Mucosa of rectum (tissue), 2 donors: ENCODE results near the gene ING5.

Source experiments
- H3K27ac ChIP-seq, 2 donors: one replicate each; pipeline ENCODE4 v1.7.0; 2013; ENCODE audit warnings: inconsistent platforms in 2 of 2, low read depth in 2 of 2, low read length in 2 of 2
- H3K27me3 ChIP-seq, 2 donors: one replicate each; pipeline ENCODE4 v1.7.0; 2013; ENCODE audit warnings: low read length in 2 of 2; ENCODE audit not compliant: control insufficient read depth in 2 of 2, insufficient read depth in 2 of 2
- H3K36me3 ChIP-seq, 2 donors: one replicate each; pipeline ENCODE4 v1.7.0; 2013; ENCODE audit warnings: low read length in 2 of 2; ENCODE audit not compliant: control insufficient read depth in 2 of 2, insufficient read depth in 2 of 2
- H3K4me1 ChIP-seq, 2 donors: one replicate each; pipeline ENCODE4 v1.7.0; 2013; ENCODE audit warnings: low read length in 2 of 2, mild to moderate bottlenecking in 1 of 2; ENCODE audit not compliant: control insufficient read depth in 2 of 2, insufficient read depth in 2 of 2
- H3K4me3 ChIP-seq, 2 donors: one replicate each; pipeline ENCODE4 v1.7.0; 2013; ENCODE audit warnings: low read length in 2 of 2
- H3K9ac ChIP-seq, 2 donors: one replicate each; pipeline ENCODE4 v1.7.0; 2013; ENCODE audit warnings: low read length in 2 of 2, low read depth in 1 of 2, mild to moderate bottlenecking in 1 of 2
- H3K9me3 ChIP-seq, 2 donors: one replicate each; pipeline ENCODE4 v1.7.0; 2013; ENCODE audit warnings: low read length in 2 of 2; ENCODE audit not compliant: control insufficient read depth in 2 of 2
- donor health status: healthy.
- donor health status: Normal muscosa, but diverticular disease.

The ING5 gene

DNA sequence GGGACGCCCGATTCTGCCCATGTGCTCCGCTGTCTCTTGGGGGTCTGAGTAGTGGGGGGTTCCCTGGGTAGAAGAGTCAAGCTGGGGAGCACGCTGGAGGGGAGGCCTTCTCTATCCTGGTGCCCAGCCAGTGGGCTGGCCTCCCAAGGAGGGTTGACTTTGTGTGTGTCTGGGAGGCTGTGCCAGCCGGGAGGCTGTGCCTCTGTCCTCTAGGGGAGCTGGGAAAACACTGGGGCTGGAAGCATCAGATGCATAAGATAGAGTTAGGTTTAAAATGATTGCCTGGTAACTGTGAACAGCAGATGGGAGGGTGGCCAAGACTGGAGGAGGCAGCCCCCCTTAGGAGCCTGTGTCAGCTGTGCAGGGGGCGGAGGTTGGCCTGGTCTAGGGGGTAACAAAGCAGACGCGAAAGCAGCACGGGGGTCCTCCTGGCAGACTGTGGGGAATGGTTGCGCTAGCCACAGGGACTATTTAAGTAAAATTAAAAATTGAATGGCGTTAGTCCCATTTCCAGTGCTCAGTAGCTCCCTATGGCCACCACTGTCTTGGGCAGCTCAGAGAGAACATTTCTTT lies 1.3 kb downstream of the ING5 start:
- Histone ChIP-seq H3K27ac (no peak overlapping the region), H3K4me3 (peak overlapping the region; percentile 75 to 80), H3K27me3 (no peaks in the 10 kb centered on the region), H3K9me3 (no peaks in the 10 kb centered on the region), H3K4me1 (peaks cover 7 to 8% of the 10 kb centered on the region in 2 donors), H3K36me3 (peaks cover 11 to 19% of the 10 kb centered on the region in 2 donors), H3K9ac (peak overlapping the region; percentile 47 to 69)

- Histone ChIP-seq H3K9ac (no peak overlapping the region), H3K9me3 (no peaks in the 10 kb centered on the region), H3K4me1 (peaks cover 7 to 8% of the 10 kb centered on the region in 2 donors), H3K27me3 (no peaks in the 10 kb centered on the region), H3K36me3 (peaks cover 33 to 39% of the 10 kb centered on the region in 2 donors), H3K27ac (no peak overlapping the region), H3K4me3 (no peak overlapping the region)
Observed at GRCh38 chr2:241706537-241706936, 4.7 kb downstream of the ING5 start.

DNA sequence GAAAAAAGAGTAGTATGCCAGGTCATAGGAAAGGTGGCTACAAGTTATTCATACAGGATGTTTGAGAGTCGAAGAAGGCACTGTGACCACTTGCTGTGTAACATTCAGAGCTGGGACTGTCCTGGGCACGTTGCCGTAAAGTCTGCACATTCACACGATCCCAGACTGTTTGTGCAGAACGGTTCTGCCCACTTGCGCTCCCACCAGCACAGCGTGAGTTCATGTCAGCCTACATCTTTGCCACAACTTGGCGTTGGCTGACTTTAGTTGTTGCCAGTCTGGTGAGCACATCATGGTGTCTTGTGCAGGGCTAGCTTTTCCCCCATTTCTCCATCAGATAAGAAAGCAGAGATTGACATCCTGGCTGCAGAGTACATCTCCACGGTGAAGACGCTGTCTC lies 7.0 kb downstream of the ING5 start:
- H3K4me3 ChIP-seq, result no peak overlapping the region
- H3K27me3 ChIP-seq, result no peaks in the 10 kb centered on the region
- H3K9me3 ChIP-seq, result no peaks in the 10 kb centered on the region
- no peak overlapping the region for H3K27ac ChIP-seq
- no peaks in the 10 kb centered on the region for H3K4me1 ChIP-seq
- peaks cover 44 to 55% of the 10 kb centered on the region in 2 donors for H3K36me3 ChIP-seq
- no peak overlapping the region for H3K9ac ChIP-seq

DNA sequence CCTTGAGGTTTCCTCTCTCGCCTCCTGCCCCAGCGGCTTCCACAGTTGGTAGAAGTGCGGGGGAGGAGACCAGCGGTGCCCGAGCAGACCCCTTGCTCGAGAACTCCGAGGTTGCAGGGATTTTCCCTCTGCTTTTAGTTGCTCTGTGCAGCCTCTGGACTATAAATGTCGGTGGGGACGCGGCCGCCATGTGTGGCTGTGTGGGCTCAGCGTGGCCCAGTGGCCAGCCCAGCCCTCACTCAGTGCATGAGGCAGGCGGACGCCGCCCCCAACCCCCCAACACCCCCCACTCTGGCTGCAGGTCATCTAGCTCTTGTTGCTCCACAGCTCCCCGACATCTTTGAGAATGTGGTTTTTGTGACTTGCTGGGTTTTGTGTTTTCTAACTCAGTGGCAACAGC lies 17.3 kb downstream of the ING5 start:
- H3K9ac ChIP-seq, result no peak overlapping the region
- peaks cover 37 to 51% of the 10 kb centered on the region in 2 donors for H3K36me3 ChIP-seq
- no peak overlapping the region for H3K27ac ChIP-seq
- H3K9me3 ChIP-seq, result peaks cover 0 to 7% of the 10 kb centered on the region in 2 donors
- no peak overlapping the region for H3K4me3 ChIP-seq
- no peaks in the 10 kb centered on the region for H3K4me1 ChIP-seq
- H3K27me3 ChIP-seq, result no peaks in the 10 kb centered on the region

DNA sequence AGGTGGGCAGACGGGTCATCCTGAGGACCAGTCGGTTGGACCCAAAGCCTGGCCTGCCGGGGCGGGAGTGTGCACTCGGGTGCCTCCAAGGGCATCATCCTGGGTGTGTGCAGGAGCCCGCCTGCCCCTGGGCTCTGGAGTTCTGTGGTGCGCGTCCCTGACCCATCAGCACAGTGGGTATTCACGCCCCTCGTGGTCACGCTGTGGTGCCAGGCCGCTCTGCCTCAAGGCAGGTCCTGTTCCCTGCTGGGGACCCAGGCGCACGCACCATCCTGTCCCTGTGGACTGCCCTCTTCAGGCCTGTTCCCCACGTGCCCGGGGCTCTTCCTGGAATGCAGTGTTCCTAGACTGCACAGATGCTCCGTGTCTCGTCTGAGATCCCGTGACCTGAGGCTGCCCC lies 18.3 kb downstream of the ING5 start:
- Histone ChIP-seq H3K36me3 (peaks cover 39 to 53% of the 10 kb centered on the region in 2 donors), H3K27me3 (no peaks in the 10 kb centered on the region), H3K9me3 (peaks cover 0 to 7% of the 10 kb centered on the region in 2 donors), H3K4me1 (no peaks in the 10 kb centered on the region), H3K4me3 (no peak overlapping the region), H3K27ac (no peak overlapping the region), H3K9ac (no peak overlapping the region)

DNA sequence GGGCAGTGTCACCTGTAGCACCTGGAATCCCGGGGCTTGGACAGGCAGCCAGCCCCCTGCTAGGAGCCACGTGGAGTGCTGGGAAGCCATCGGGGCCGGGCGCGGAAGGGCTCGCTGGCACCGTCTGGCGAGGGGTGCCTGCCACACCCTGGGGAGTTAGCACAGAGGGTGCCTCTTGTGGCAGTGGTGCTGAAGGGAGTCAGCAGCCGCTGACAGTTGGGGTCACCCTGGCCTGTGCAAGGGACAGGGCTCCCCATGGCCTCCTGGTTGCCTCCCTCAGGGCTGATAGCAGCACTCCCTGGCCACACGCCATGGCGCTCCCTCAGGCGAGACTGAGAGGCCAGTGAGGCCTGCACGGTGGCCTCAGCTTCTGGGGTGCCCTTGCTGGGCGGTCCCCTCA lies 18.7 kb downstream of the ING5 start:
- Histone ChIP-seq H3K9me3 (peaks cover 0 to 7% of the 10 kb centered on the region in 2 donors), H3K36me3 (peaks cover 39 to 53% of the 10 kb centered on the region in 2 donors), H3K4me3 (no peak overlapping the region), H3K4me1 (no peaks in the 10 kb centered on the region), H3K27ac (no peak overlapping the region), H3K27me3 (no peaks in the 10 kb centered on the region), H3K9ac (no peak overlapping the region)

- Histone ChIP-seq H3K4me3 (no peak overlapping the region), H3K27me3 (no peaks in the 10 kb centered on the region), H3K4me1 (no peaks in the 10 kb centered on the region), H3K36me3 (peaks cover 39 to 53% of the 10 kb centered on the region in 2 donors), H3K27ac (no peak overlapping the region), H3K9me3 (peaks cover 0 to 7% of the 10 kb centered on the region in 2 donors), H3K9ac (no peak overlapping the region)
Observed at GRCh38 chr2:241721852-241722251, 20.0 kb downstream of the ING5 start.

DNA sequence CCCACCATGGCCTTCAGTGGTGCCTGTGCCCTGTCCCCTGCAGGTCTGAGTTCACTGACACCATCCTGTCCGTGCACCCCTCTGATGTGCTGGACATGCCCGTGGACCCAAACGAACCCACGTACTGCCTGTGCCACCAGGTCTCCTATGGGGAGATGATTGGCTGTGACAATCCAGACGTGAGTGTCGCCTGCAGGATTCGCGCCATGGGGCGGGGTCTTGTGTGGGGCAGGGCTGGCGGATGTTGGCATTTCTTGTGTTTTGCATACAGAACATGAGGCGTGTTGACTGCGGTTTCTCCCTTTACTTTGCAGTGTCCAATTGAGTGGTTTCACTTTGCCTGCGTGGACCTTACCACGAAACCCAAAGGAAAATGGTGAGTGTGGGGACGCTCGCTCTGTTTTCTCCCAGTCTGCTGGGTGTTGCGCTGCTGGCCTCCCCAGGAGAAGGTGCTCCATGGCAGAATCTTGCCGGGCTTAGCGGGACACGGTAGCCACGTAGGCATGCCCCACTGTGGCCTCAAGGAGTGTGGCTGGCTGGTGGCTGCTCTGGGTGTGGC lies 21.1 kb downstream of the ING5 start:
- H3K4me3 ChIP-seq, result no peak overlapping the region
- peaks cover 39 to 53% of the 10 kb centered on the region in 2 donors for H3K36me3 ChIP-seq

GRCh38 chr2:241724259-241724974 lies 22.6 kb downstream of the ING5 start:
- Histone ChIP-seq H3K9ac (no peak overlapping the region), H3K27ac (no peak overlapping the region), H3K4me1 (no peaks in the 10 kb centered on the region), H3K27me3 (no peaks in the 10 kb centered on the region), H3K9me3 (peaks cover 0 to 7% of the 10 kb centered on the region in 2 donors), H3K4me3 (no peak overlapping the region), H3K36me3 (peaks cover 33 to 45% of the 10 kb centered on the region in 2 donors)

More for the DNA sequence above, 21.1 kb downstream of the ING5 start:
- no peak overlapping the region for H3K9ac ChIP-seq
- peaks cover 0 to 7% of the 10 kb centered on the region in 2 donors for H3K9me3 ChIP-seq
- H3K27ac ChIP-seq, result no peak overlapping the region
- no peaks in the 10 kb centered on the region for H3K27me3 ChIP-seq
- H3K4me1 ChIP-seq, result no peaks in the 10 kb centered on the region
